ENCODE measurements around the gene ZNF280D. TPM values are rescaled to one million over a fixed set of nuclear protein-coding genes. Genes with fewer than 3 reads are reported as not detected.
A peak's percentile ranks its signal among the peaks of the same experiment; 100 is the strongest.

The ZNF280D gene
- total and polyA plus RNA-seq, 4 donors: 9.3 to 88.4 (median 28.2) TPM

- Histone ChIP-seq H3K4me1 (ENCODE audit: control insufficient read depth in 5 of 5, insufficient read depth in 5 of 5, low read length in 5 of 5) (peaks cover 0 to 3% (median 0%) of the 10 kb centered on the region in 5 donors), H3K4me3 (no peak overlapping the region), H3K36me3 (ENCODE audit: control insufficient read depth in 4 of 4, insufficient read depth in 4 of 4, low read length in 4 of 4) (no peaks in the 10 kb centered on the region), H3K27ac (ENCODE audit: low read depth in 1 of 2, low read length in 1 of 2) (no peak overlapping the region), H3K9me3 (ENCODE audit: control insufficient read depth in 4 of 4, insufficient read depth in 3 of 4, low read length in 3 of 4) (no peaks in the 10 kb centered on the region), H3K27me3 (ENCODE audit: control insufficient read depth in 3 of 3, insufficient read depth in 3 of 3, low read length in 2 of 3) (no peaks in the 10 kb centered on the region), H3K9ac (ENCODE audit: insufficient read depth in 1 of 2, low read length in 2 of 2) (no peak overlapping the region)
- 75 to 83% methylated on average over 2 of the region's 2 CpGs for WGBS, 2 donors
- no peak for TF ChIP-seq CTCF (IDR thresholded peaks at IDR 0.05; ENCODE audit: control extremely low read depth, extremely low read depth)
- ATAC-seq (ENCODE audit: insufficient read depth, low FRiP score) (no peak), DNase-seq (no peak)
These were observed 45.5 kb upstream of the ZNF280D start for GRCh38 chr15:56778761-56779160.

- Histone ChIP-seq H3K4me1 (ENCODE audit: control insufficient read depth in 5 of 5, insufficient read depth in 5 of 5, low read length in 5 of 5) (peaks cover 0 to 16% (median 5%) of the 10 kb centered on the region in 5 donors), H3K9me3 (ENCODE audit: control insufficient read depth in 4 of 4, insufficient read depth in 3 of 4, low read length in 3 of 4) (no peaks in the 10 kb centered on the region), H3K4me3 (no peak overlapping the region), H3K36me3 (ENCODE audit: control insufficient read depth in 4 of 4, insufficient read depth in 4 of 4, low read length in 4 of 4) (no peaks in the 10 kb centered on the region), H3K27ac (ENCODE audit: low read depth in 1 of 2, low read length in 1 of 2) (no peak overlapping the region), H3K9ac (ENCODE audit: insufficient read depth in 1 of 2, low read length in 2 of 2) (no peak overlapping the region), H3K27me3 (ENCODE audit: control insufficient read depth in 3 of 3, insufficient read depth in 3 of 3, low read length in 2 of 3) (no peaks in the 10 kb centered on the region)
- no peak for DNase-seq
- WGBS, 2 donors: 93 to 97% methylated on average over 3 of the region's 3 CpGs
- ATAC-seq (ENCODE audit: insufficient read depth, low FRiP score): no peak
- TF ChIP-seq CTCF (IDR thresholded peaks at IDR 0.05; ENCODE audit: control extremely low read depth, extremely low read depth): no peak
These were observed 43.5 kb upstream of the ZNF280D start for GRCh38 chr15:56776839-56777238.

- no peaks in the 10 kb centered on the region for H3K36me3 ChIP-seq (ENCODE audit: control insufficient read depth in 4 of 4, insufficient read depth in 4 of 4, low read length in 4 of 4)
- H3K9me3 ChIP-seq (ENCODE audit: control insufficient read depth in 4 of 4, insufficient read depth in 3 of 4, low read length in 3 of 4): no peaks in the 10 kb centered on the region
- no peak overlapping the region for H3K27ac ChIP-seq (ENCODE audit: low read depth in 1 of 2, low read length in 1 of 2)
- peak in 1 of 3 donors; percentile 24 for DNase-seq
- WGBS, 2 donors: 54 to 63% methylated on average over 1 of the region's 1 CpG
- no peak for TF ChIP-seq CTCF (IDR thresholded peaks at IDR 0.05; ENCODE audit: control extremely low read depth, extremely low read depth)
- no peak overlapping the region for H3K4me3 ChIP-seq
- peaks cover 0 to 16% (median 5%) of the 10 kb centered on the region in 5 donors for H3K4me1 ChIP-seq (ENCODE audit: control insufficient read depth in 5 of 5, insufficient read depth in 5 of 5, low read length in 5 of 5)
- H3K27me3 ChIP-seq (ENCODE audit: control insufficient read depth in 3 of 3, insufficient read depth in 3 of 3, low read length in 2 of 3): no peaks in the 10 kb centered on the region
- no peak overlapping the region for H3K9ac ChIP-seq (ENCODE audit: insufficient read depth in 1 of 2, low read length in 2 of 2)
- no peak for ATAC-seq (ENCODE audit: insufficient read depth, low FRiP score)
These were observed 42.3 kb upstream of the ZNF280D start for GRCh38 chr15:56775641-56776040.

- TF ChIP-seq CTCF (IDR thresholded peaks at IDR 0.05; ENCODE audit: control extremely low read depth, extremely low read depth): no peak
- no peaks in the 10 kb centered on the region for H3K36me3 ChIP-seq (ENCODE audit: control insufficient read depth in 4 of 4, insufficient read depth in 4 of 4, low read length in 4 of 4)
- DNase-seq (no peak), ATAC-seq (ENCODE audit: insufficient read depth, low FRiP score) (no peak)
- H3K9me3 ChIP-seq (ENCODE audit: control insufficient read depth in 4 of 4, insufficient read depth in 3 of 4, low read length in 3 of 4): no peaks in the 10 kb centered on the region
- no peak overlapping the region for H3K4me3 ChIP-seq
- no peak overlapping the region for H3K9ac ChIP-seq (ENCODE audit: insufficient read depth in 1 of 2, low read length in 2 of 2)
- H3K27me3 ChIP-seq (ENCODE audit: control insufficient read depth in 3 of 3, insufficient read depth in 3 of 3, low read length in 2 of 3): no peaks in the 10 kb centered on the region
- WGBS, 2 donors: 33 to 63% methylated on average over 2 of the region's 2 CpGs
- H3K4me1 ChIP-seq (ENCODE audit: control insufficient read depth in 5 of 5, insufficient read depth in 5 of 5, low read length in 5 of 5): peaks cover 0 to 16% (median 5%) of the 10 kb centered on the region in 5 donors
- no peak overlapping the region for H3K27ac ChIP-seq (ENCODE audit: low read depth in 1 of 2, low read length in 1 of 2)
These were observed 41.0 kb upstream of the ZNF280D start for GRCh38 chr15:56774356-56774755.
